GM18858 (cell line): ENCODE measurements around the gene CSNK1A1.
"Not testable (repeated sequence)": the region's sequence is repeated elsewhere in the genome, so short reads cannot be mapped to it uniquely, and the experiment has no call there.

Experiments used
- ATAC-seq: cut with Tn5 transposase; IDR thresholded peaks from one replicate; pipeline ENCODE4 v1.9.1; 2021; ENCODE audit not compliant: unreplicated experiment

Gene CSNK1A1

DNA sequence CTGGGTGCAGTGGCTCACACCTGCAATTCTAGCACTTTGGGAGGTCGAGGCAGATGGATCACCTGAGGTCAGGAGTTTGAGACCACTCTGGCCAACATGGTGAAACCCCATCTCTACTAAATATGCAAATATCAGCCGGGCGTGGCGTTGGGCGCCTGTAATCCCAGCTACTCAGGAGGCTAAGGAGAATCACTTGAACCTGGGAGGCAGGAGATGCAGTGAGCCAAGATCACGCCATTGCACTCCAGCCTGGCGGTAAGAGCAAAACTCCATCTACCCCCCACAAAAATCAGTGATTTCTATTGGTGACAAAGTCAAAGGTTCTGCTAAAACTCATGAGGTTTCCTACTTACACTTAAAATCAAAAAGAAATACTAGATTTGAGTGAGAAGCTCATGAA is 18.8 kb downstream of the CSNK1A1 start:
- ATAC-seq = no peak

DNA sequence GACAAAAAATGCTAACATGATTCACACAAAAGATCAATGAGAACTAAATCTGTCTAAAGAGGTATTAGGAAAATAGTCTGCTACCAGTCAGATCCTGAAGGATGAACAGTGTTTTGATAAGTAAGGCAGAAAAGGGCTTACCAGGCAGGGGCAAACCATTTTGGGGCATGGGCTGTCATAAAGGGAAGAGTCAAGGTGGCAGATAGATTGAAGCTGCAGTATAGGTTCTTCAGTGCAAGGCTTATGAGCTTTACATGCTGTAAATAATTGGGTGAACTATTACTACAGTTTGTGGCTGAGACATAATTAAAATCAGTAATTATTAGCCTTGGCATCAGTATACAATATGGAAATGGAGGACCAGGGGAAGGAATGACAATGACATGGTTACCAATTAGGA is 21.8 kb downstream of the CSNK1A1 start:
- ATAC-seq = no peak

DNA sequence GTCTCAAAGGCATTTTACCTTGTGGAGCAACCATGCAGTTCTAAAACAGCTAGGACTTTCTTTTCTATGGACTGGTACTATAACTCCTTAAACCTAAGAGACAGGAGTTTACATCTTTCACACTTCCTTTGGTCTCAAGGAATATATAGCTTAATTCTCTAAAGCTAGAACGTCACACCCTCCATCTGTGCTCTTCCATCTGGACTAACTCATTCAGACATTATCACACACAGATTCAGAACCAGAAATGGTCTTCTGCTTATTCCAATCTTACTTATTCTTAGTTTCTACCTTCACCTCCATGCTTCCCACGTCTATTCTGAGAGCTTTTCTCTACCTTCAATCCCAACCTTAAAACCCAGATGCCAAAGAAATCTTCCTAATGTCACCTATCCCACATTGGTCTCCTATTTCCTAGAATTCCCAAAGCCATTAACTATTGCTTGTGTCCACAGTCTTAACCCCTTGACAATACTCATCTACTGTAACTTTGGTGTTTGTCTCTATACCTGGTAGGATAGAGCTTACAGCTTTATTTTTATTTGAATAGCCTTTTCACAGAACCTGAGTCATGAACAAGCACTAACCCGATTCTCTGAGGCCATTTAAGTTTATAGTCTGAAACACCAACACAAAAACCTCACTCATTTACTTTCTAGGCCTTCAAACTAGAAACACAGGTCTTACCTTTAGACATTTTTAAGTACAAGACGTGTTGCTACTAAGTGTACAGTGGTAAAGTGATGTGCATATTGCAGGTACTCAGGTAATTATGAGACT is 22.8 kb downstream of the CSNK1A1 start:
- no peak for ATAC-seq

DNA sequence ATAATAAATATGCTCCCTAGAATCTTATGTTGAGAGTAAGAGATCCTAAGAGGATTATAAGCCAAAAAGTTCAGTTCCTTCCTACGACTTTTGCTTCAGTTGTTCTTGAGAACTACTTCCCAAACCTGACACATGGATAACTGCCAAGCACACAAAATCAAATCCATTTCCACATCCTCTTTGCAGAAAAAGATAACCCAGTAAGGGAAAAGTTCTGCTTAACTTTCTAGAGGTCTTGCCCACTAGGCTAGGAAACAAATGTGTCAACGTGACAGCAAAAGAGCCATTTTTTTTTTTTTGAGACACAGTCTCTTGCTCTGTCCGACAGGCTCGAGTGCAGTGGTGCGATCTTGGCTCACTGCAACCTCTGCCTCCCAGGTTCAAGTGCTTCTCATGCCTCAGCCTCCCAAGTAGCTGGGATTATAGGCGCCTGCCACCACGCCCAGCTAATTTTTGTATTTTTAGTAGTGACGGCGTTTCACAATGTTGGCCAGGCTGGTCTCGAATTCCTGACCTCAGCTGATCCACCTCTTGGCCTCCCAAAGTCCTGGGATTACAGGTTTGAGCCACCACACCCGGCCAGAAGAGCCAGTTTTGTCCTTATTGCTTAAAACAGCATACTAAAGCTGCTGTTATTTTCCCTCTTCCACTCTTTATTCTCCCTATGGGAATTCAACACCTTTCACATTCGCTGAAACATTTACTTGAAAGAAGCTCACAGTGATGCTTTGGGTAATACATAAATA is 24.2 kb downstream of the CSNK1A1 start:
- no peak for ATAC-seq

DNA sequence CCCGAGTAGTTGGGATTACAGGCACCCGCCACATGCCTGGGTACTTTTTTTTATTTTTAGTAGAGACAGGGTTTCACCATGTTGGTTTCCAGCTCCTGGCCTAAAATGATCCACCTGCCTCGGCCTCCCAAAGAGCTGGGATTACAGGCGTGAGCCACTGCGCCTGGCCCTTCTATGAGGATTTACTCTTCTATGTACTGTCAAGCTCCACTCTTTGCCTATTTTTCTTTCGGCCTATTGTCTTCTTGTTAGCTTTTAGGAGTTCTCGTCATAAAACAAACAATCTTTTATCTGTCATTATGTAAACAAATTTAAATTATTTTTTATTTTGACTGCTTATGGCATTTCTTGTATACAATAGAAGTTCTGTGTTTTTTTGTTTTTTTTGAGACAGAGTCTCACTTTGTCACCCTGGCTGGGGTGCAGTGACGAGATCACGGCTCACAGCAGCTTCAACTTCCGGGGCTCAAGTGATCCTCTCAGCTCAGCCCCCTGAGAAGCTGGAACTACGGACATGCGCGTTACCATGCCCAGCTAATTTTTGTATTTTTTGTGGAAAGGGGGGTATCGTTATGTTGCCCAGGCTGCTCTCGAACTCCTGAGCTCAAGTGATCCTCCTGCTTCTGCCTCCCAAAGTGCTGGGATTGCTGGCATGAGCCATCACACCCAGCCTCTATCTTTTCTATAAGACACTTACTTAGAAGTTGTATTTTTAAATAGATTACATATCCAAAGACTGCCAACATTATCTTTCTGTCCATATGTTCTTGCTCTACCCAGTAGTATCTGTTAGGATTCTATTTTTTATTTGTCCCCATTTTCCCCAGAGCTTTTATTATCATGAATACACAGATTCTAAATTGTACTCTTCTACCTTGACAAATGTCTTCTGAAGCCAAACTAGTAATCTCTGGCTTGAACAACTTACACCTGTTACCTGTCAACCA is 29.2 kb downstream of the CSNK1A1 start:
- no peak for ATAC-seq

DNA sequence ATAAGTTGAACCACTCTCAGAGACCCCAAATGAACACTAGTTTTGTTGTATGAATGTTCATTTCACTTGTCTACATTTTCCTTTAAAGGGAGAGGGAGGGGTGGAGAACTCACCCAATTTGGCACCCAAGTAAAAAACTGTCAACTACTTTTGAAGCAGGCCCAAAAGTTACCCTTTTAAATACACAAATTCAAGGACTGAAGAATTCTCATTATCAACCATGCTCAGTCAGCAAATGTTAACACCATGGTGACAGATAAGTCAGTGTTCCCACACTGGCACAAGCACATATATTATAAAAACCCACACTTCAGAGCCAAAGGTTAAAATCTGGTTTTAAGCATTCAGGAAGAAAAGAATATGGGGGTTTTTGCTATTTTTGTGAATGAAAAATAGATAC is 31.6 kb downstream of the CSNK1A1 start:
- no peak for ATAC-seq

DNA sequence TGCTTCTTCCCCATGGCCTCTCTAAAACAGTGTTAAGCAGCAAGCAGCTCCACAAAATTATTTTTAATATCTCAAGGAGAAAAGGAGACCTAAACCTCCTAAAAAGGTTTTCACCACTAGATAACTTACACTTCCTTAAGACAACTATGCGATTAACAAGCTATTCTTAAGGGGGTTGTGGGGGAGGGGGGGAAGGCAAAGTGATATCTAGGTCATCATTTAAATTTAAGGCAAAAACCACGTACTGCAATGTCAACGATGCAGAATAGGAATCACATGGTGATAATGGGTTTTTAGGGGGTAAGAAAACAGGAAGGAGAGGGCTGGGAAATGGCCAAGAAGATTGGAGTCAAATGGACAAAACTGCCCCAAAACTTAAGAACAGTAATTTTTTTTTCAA is 32.6 kb downstream of the CSNK1A1 start:
- no peak for ATAC-seq

DNA sequence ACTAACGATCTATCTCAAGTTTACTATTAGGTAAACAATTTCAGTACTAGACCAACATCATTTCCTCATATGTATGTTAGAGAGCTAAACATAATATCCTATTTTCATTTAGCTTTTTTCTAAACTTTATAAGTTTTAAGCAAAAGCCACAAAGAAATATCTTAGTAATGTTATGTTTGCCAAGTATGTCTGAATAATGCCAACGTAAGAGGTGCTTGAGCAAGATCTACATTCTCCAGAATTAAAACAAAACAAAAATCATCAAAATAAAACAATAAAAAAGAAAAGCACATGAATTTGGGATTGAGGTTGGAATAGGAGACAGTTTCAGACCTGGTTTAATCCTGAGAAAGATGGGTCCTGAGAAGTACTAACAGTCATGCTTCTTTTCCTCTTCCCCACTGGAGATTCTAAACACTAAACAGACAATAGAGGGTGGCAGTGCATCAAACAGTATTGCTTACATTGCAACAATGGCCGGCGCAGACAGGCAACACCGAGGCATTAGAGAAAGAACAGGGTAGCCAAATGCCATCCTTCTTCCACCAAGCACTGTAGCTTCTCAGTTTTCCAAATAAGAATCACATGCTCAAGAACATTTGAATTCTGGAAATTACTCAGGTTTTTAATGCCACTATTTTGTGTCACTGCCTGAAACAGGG is 33.6 kb downstream of the CSNK1A1 start:
- no peak for ATAC-seq

DNA sequence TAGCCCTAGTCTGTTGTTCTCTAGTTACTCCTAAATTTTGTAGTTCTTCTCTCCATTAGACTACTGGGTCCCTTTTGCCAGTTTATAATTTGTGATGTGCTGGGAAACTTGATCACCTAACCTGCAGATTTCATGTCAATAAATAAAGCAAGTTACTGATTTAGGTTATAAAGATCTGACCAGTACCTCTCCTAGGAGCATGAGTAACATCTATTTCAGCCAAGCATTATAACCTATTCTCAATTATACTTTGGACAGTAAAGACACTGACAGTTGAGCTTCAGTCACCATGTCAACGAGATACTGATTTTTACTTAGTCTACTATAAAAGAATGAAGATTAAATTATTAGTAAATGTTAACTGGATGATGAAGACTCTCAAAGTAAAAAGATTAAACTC is 36.7 kb downstream of the CSNK1A1 start:
- ATAC-seq = no peak

DNA sequence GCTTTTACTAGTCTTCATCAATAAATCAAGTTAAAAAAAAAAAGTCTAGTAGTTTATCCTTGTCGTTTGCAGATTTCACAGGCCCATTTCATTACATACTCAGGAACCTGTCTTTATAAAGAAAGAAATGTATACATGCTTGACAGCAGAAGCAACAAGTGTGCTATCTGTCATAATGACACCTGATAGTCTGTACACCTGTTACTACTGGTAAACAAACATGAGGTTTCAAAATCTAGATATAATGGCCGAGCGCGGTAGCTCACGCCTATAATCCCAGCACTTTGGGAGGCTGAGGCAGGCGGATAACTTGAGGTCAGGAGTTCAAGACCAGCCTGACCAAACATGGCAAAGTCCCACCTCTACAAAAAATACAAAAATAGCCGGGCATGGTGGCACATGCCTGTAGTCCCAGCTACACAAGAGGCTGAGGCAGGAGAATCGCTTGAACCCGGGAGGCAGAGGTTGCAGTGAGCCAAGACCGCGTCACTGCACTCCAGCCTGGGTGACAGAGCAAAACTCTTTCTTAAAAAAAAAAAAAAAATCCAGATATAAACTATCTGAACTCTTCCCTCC is 37.8 kb downstream of the CSNK1A1 start:
- not testable (repeated sequence) for ATAC-seq

DNA sequence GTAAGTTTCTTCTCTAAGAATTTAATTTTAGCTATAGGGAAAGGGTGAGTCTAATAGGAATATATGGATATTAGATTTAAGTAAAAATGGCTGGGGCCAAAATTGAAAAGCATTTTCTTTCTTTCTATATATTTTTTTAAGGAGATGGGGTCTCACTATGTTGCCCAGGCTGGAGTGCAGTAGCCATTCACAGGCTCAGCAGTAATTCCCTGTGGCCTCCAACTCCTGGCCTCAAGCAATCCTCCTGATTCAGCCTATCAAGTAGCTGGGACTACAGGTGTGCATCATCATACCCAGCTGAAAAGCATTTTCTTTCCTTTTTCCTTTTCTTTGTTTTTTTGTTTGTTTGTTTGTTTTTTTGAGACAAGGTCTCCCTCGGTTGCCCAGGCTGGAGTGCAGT is 41.1 kb downstream of the CSNK1A1 start:
- no peak for ATAC-seq

DNA sequence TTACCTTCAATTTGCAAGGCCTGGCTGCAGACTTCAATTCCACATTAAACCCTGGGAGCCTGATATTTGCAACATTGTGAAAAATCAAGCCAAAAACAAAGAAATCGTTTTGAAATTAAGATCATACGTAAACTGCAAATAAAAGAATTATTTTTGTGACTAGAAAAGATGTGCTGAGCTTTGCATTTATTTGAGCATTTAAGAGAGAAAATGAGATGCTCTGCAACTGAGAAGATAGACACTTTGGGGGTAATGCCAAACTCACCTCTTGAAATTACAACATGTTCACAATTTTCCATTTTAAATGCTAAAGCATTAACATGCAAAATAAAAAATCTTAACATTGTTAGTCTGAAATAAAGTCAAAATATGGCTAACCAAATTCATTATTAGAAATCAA is 46.6 kb downstream of the CSNK1A1 start:
- no peak for ATAC-seq

DNA sequence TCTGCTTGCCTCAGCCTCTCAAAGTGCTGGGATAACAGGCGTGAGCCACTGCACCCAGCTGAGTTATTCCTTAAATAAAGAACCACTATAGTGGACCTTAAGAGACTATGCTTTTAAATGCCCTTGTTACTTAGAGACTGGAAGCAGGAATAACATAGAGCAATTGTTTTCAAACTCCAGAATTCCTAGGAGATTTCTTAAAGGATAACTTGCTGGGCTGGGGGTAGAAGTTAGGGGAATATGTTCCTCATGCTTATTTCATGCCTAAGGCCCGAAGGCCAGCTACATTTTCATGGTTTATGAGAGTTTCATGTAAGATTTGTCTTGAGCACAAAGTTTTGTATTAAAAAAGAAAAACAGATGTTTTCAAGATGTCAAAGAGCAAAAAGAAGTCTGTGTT is 48.2 kb downstream of the CSNK1A1 start:
- no peak for ATAC-seq

DNA sequence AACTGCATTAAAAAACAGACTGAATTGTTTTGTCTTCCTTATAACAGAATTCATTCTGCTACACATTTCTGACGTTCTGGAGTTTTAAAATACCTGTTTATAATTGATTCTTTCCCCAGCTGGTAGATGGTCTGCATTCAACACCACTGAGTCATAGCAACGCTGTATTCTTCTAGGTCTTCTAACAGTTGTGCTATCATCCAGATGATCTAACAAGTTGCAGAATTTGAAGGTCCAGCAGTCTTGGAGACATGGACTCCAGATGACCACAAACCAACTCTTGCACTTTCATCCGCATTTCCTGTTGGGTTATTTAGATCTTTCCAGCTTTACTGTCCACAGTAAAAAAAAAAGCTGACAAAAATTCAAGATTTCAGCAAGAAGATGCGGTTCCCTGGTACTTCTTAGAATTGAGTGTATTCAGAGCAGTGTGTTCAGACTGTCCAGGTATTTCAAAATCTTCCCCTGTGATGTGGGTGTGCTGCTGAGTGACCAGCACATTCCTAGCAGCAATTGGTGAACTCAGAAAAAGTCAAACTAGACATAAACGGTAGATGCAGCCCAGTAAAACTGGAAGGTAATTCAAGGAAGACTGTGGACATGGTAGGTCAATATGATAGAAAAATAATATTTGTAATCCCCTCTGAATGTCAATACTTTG is 50.2 kb downstream of the CSNK1A1 start:
- no peak for ATAC-seq

DNA sequence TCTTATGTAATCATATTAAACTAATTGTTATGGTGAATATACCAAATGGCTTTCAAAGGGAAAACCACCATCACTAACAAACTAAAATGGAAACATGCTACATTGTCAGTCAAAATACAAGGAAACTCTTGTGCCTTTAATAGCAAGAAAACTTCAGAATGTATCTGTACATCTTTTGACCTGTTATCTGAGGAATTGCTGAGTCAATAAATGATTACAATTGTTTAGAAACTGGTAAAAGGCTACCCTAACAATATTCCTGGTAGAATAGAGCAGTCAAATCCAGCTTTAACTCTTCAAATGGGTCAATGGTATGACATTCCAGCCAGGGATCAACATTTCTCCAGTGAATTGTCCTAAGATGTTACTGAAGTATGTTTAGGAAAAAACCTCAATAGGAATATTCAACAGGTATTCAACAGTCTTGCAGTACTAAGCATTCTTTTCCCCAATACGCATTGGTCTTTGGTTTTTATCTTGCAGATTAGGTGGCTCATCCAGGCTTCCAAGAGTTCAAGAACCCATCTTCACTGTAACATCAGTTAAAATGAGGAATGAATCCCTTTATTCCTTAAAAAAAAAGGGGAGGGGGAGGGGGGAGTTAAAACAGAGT is 52.4 kb downstream of the CSNK1A1 start:
- ATAC-seq = no peak

DNA sequence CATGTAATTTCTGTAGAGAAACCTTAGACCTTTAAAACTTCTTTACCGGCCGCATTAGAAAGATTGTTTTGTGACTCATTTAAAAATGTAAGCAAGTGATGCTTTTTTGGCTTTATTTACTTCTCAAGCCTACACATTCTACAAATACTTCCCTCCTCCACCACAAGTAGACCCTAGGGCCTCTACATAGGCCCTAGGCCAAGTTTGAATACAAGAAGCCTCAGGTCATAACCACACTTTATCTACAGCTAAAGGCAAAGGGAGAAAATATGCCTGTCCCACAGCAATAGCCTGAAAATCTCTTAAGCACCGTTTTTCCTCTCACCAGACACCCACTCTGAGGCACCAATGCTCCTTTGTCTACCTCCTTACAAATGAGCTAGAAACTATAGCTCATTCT is 53.9 kb downstream of the CSNK1A1 start:
- ATAC-seq = no peak

DNA sequence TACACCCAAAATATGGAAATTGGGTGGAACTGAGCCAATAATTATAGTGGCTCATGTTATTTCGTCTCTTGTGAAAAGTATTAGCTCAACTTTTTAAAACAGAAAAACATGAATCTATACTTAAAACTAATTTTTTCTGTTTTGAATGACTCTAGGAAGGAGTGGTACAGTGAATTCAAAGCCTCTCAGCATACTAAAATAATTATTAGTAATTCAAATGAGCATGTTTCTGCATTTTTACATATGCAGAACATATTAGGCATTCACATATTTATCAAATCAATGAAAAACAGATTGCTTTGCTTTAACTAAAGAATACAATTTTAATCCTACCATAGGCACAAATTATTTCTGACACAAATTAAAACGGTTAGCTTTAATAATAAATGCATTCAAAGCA is 54.3 kb downstream of the CSNK1A1 start:
- no peak for ATAC-seq

DNA sequence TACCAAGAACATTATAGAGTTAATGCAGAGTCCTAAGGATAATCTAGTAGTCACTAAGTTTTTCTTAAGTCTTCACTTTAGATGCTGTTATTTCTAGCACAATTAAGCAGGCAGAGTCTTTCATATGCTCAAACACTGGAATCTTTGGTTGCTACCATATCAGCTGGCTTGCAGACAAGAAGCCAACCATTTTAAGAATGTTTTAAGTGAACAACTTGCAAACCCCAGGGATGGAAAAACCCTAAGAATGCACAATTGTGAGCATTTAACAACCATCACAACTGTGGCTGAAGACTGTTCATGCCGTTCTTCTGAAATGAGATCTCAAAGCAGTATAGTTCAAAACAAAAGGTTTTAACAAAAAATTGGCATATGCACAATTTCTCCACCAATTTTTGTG is 55.1 kb downstream of the CSNK1A1 start:
- ATAC-seq = no peak

DNA sequence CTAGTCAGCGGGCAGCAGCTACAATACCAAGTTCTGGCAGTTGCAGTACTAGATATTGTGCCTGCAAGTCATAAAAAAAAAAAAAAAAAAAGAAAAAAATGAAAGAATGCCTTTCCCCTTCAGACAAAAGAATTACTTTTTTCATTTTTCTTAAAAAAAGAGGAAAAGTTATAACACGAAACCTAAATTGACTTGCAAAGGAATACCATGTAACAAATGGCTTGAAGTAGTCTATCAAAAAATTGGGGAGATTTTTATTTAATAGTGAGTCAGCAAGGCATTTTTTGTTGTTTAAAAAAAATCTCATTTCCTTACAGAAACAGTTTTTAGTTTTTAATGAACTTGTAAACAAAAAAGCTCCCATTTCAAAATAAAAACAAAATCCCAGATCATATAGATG is 55.6 kb downstream of the CSNK1A1 start:
- no peak for ATAC-seq

DNA sequence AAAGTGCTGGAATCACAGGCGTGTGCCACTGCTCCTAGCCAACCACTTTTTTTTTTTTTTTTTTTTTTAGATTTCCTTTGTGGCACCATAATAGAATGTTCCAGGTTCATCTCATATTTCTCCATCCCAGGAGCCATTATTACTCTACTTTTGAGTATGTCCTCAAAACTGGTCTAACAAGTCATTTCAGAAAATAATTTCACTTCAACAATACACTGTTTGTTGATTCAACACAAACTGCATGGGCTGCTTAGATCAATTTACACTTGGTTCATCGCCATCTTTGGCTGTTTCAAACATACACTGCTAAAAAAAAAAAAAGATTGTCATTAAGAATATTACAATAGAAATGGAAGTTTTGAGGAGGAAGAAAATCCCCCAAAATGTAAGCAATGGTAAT is 57.9 kb downstream of the CSNK1A1 start:
- no peak for ATAC-seq
